NCI-H1436 treated with DMSO at 0.1 percent for 48 hours (cell line): ENCODE data around the gene MARCKSL1.
"Not testable (repeated sequence)": the region's sequence is repeated elsewhere in the genome, so short reads cannot be mapped to it uniquely, and the experiment has no call there.

Experiments used
- DNase-seq: peaks from one replicate; lab custom pipeline; 2025; lab: John Stamatoyannopoulos, UW

MARCKSL1 gene

GRCh38 chr1:32285658-32286057 lies 50.4 kb downstream of the MARCKSL1 start:
- no peak for DNase-seq

- not testable (repeated sequence) for DNase-seq
Measured at GRCh38 chr1:32284777-32285176, 51.3 kb downstream of the MARCKSL1 start.
